EH (cell line): Measurements from ENCODE around the gene PAPPA.

Source experiments
- DNase-seq: peaks from one replicate; pipeline ENCODE4 v3.0.0-alpha.2; 2015; ENCODE audit warnings: low read depth

PAPPA gene

GRCh38 chr9:116316246-116316645 lies 162.7 kb downstream of the PAPPA start:
- DNase-seq: no peak

- no peak for DNase-seq
Observed at GRCh38 chr9:116317503-116317902, 163.9 kb downstream of the PAPPA start.

DNA sequence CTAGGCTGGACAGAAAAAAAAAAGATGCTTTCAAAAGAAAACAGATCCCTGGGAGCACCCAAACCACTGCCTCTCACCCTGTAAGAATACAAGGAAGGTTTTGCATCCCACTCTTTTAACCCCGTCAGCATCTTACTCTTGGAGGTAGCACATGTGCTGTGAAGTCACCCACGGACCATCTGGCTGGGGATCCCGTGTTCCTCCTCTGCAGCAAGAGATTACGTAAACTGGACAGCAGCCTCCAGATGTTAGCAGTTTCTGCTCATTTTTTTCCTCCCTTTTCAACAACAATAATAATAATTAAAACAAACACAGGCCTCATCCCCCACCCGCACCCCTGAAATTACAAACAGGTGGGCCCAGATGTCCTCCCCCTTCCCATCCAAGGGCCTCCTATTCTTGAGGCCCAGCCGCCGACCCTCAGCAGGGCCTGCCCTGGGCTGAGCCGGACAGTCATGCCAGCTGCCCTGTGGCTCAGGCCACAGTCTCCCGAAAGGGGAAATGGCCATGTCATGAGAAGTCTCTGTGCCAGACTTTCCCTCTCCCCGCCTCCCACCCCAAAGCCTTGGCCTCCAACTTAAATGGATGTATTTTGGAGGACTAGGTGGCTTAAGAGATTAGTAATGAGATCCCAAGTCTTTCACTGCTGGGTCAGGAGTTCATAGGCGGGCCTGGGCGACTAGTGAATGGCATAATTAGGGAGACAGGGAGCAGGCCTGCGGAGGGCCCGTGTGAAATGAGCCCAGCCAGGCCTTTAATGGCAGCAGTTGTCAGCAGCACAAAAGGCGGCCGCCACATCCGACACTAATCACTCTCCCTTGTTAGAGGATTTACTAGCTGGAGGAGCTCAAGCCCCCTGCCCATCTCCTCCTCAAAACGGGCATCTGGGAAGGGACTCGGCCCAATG lies 165.1 kb downstream of the PAPPA start:
- DNase-seq: peak; percentile 15

DNA sequence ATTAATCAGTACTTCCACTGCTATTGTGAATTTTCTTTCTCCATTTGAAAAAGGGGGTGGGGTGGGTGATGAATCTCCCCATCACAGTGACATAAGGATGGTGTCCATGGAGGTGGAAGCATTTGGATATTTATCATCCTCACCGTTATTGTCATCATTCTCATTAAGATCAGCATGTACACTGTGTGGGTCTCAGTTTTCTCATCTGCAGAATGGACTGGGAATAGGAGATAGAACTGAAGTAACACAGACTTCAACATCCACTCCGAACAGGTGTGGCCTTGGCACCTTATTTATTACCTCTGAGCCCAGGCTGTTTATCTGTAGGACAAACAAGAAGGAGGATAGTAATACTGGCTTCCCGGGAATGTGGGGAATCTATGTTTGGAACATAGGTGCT lies 165.9 kb downstream of the PAPPA start:
- no peak for DNase-seq

DNA sequence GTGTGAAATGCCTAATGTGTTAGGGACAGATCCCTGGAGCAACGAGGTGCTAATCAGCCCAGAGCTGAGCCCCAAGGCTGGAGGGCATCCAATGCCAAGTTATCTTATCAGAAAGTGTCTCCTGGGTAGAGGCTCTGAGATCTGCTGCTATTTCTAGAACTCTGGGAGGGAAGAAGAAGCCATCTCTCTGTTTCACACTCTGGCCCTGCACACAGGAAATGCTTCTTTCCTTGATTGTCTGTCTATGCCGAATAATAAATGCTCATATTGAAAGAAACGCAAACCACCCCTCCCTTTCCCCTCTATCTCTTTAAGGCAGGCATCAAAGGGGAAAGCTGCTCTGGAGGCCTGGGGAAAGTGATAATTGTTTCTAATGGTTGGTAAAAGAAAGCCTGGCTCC lies 166.7 kb downstream of the PAPPA start:
- no peak for DNase-seq

GRCh38 chr9:116322521-116322920 lies 168.9 kb downstream of the PAPPA start:
- peak; percentile 29 for DNase-seq

DNA sequence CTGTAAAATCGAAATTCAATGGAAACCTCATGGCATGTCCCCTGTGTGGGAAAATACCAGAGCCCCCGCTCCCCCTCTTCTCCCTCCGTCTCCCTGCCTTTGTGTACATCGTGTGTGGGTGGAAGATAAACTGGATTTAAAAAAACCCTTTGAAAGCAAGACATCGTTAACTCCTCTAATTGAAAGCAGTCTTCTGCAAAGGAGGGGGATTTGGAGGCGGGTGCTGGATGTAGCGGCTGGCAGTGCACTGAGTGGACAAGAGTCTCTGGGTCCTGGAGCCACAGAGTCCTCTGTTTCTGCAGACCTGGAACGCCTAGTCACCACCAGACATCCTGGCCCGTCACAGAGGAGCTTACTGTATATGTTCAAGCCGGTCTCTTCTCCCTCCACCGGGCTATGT lies 169.4 kb downstream of the PAPPA start:
- DNase-seq: peak; percentile 21

DNA sequence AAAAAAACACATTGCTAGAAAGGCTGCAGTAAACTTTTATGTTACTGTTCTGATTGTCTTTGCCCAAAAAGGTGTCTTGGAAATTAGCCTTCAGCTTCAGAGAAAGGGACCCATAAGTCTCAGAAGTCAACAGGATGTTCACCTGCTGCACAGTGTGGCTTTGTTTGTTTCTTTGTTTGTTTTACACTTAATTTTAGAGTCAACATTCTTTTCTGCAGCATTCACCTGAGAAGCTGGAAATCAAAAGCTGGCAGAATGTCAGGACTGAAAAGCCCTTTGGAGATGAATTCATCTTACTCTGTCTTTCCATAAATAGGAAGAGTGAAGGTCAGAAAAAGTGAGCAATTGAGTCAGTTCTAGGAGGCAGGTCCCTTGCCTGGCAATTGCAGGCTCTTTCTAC lies 170.0 kb downstream of the PAPPA start:
- no peak for DNase-seq

DNA sequence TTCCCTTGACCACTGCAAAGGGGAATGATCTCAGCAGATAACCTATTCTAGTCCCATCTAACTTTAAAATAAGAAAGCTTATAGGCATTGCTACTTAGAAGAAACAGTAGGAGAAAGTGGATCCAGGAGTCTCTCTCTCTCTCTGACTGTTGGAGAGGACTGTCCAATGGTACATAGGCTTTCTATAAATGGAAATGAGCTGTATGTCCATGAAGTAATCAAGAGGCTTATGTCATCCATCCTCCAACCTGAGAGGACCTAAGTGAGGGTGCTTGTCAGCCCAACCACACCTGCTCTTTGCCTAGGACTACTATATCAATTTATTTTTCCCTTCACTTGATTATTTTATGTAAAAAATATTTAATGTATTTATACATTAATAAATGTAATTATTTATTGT lies 172.3 kb downstream of the PAPPA start:
- no peak for DNase-seq

- DNase-seq: peak; percentile 85
Observed at GRCh38 chr9:116327701-116328405, 174.3 kb downstream of the PAPPA start.

- no peak for DNase-seq
Observed at GRCh38 chr9:116329470-116329869, 175.9 kb downstream of the PAPPA start.

GRCh38 chr9:116331241-116331640 lies 177.7 kb downstream of the PAPPA start:
- DNase-seq: no peak

- DNase-seq: no peak
Observed at GRCh38 chr9:116332090-116332489, 178.5 kb downstream of the PAPPA start.

DNA sequence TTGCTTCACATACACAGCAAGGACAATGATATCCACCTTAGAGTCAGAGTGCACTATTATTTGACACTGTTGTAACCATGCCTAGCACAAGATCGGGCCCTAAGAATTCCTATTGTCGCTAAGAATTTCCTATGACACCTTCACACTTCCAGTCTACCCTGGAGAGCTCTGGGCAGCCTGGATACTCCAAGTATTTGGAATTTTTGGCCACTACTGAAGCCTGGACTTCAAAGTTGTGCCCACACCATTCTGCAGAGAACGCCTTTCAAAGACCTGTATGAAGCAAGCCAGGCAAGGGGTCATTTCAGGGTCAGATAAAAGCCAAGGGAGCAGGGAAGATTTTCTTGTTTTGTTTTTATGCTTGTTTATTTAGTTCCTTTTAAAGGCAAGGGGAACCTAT lies 179.7 kb downstream of the PAPPA start:
- no peak for DNase-seq

DNA sequence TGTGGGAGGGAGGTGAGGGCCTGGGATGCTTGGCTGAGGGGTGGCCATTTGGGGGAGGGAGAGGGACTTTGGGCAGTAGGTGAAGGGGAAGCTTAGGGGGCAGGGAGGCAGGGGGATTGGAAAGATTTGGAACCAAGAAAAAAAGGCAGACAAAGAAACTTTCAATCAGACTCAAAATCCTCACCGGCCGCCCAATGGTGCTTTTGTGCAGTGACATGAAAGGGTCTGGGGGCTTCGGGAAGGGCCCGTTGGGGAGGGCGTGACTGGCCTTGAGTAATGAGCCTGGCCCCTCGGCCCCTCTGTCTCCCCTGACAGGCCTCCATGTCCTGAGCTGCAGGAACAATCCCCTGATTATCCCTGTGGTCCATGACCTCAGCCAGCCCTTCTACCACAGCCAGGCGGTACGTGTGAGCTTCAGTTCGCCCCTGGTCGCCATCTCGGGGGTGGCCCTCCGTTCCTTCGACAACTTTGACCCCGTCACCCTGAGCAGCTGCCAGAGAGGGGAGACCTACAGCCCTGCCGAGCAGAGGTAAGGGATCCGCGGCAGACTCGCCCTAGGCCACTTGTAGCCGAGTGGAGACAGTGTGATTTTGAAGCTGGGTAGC lies 181.1 kb downstream of the PAPPA start:
- DNase-seq: no peak

DNA sequence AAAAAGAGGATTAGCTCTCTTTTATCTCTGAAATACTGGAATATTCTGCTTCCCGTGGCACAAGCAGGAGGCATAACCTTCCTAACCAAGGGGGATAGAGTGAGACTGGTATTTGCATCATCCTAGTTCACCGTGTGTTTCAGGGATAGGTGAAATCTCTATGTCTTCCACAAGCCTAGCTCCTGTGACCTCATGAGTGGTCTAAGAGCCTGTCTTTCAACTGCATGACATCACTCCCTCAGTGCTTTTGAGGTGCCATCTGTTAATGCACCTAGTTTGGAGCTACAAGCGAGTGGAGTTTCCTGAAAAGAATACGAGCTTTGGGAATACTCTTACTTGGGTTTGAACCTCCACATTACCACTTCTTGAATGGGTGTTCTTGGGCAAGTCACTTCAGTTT lies 181.8 kb downstream of the PAPPA start:
- no peak for DNase-seq

DNA sequence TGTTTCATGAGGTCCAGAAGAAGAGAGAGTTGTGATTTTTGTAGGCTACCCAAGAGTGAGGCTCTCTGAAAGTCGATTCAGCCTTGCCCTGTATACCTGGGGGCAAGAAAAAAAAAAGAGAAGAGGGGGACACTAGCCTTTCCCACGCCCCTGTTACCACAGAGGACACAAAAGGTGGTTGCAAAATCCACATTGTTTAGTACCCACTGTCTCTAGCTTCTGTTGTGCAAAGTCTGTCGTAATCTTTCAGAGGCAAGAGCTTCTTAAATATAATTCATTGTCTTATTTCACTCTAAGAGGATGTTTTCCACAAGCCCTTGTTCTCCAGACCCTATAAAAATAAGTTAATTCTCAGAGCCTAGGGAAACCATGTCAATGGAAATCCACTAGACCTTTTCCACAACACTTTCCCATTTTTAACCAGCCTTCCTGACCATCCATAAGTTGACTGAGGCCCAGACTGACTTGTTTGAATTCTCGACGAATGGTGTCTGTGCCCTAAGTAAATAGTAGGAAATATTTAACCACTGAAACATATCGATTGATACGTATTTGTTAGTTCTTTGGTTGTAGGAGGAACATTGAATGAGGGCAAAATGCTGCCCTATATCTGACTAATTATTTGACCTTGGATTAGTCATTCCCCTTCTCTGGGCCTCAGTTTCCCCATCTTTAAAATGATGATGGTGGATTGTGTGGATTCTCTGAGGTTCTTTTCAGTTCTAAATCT lies 182.7 kb downstream of the PAPPA start:
- peak; percentile 26 for DNase-seq

DNA sequence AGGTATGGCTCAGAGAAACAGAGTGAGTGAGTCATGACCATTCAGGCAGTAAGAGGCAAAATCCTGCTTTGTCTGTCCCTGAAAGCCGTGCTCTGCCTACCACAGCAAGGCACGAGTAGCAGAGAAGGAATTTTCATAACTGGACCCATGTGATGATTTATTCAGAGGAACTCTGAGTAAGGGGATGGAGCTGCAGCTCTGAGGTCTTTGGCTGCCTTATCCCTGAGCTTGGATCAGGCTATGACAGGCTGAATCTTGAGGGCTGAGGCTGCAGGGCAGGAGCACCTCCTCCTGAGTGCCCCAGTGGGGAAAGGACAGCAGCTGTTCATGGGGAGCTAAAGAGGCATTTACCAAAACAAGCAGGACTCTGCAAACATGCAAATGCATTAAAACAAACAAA lies 183.4 kb downstream of the PAPPA start:
- DNase-seq: peak; percentile 73

- DNase-seq: no peak
Observed at GRCh38 chr9:116340270-116340669, 186.7 kb downstream of the PAPPA start.

GRCh38 chr9:116342061-116342460 lies 188.5 kb downstream of the PAPPA start:
- no peak for DNase-seq

GRCh38 chr9:116342941-116343340 lies 189.3 kb downstream of the PAPPA start:
- DNase-seq: no peak

- no peak for DNase-seq
Observed at GRCh38 chr9:116344416-116344815, 190.8 kb downstream of the PAPPA start.
